Fibroblast of the aortic adventitia (primary cell): ENCODE data around the gene BCAS3. TPM values are rescaled to one million over a fixed set of nuclear protein-coding genes. Genes with fewer than 3 reads are reported as not detected.

ENCODE experiments used
- DNase-seq: peaks from one replicate; pipeline ENCODE4 v3.0.0-alpha.2; 2010; ENCODE audit warnings: low read depth
- H3K4me3 ChIP-seq: 2 replicates; pipeline ENCODE4 v1.5.1; 2011; ENCODE audit warnings: low read depth, mild to moderate bottlenecking, control low read depth, low read length, moderate library complexity
- total RNA-seq: library from RNA; depleted of rRNA; stranded (reverse); fragments of >200 nt; gene quantifications from 2 replicates; pipeline ENCODE4 v1.2.3, GENCODE V29; 2012; ENCODE audit warnings: low replicate concordance
- TF ChIP-seq, protein P1 (sequence below): IDR thresholded peaks from 2 replicates; pipeline ENCODE4 v1.5.1; 2011; ENCODE audit warnings: mild to moderate bottlenecking, low read length, control low read depth, inconsistent platforms; ENCODE audit not compliant: insufficient read depth

Gene BCAS3
- total RNA-seq, 1 donor, result 29.6 TPM

DNA sequence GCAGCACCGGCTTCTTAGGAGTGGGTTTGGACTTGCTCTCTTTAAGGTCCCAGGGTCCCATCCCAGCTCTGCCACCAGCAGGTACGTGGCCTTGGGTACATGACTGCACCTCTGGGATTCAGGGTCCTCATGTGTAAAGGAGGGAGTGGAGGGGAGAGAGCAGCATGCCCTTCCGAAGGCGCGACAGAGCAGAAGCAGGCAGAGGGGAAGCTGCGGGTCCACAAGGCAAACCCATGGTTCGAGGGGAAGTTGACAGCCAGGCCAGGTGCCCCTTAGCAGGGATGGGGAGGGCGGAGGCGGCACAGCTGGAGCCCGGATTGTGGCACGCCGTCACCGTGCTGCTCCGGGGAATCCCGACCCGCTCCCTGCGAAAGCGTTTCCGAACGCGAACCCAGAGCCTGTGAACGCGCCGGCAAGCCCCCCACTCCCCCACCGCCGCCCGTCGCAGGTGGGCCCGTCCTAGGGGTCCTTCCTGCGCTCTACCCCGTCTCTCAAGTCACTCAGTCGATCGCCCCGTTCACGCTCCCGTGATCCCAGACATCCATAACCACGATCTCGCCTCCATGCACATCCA lies 717.8 kb downstream of the BCAS3 start:
- TF ChIP-seq, protein P1, sequence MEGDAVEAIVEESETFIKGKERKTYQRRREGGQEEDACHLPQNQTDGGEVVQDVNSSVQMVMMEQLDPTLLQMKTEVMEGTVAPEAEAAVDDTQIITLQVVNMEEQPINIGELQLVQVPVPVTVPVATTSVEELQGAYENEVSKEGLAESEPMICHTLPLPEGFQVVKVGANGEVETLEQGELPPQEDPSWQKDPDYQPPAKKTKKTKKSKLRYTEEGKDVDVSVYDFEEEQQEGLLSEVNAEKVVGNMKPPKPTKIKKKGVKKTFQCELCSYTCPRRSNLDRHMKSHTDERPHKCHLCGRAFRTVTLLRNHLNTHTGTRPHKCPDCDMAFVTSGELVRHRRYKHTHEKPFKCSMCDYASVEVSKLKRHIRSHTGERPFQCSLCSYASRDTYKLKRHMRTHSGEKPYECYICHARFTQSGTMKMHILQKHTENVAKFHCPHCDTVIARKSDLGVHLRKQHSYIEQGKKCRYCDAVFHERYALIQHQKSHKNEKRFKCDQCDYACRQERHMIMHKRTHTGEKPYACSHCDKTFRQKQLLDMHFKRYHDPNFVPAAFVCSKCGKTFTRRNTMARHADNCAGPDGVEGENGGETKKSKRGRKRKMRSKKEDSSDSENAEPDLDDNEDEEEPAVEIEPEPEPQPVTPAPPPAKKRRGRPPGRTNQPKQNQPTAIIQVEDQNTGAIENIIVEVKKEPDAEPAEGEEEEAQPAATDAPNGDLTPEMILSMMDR, result no peak
- H3K4me3 ChIP-seq, result no peak overlapping the region
- no peak for DNase-seq

- TF ChIP-seq, protein P1, result no peak
- no peak overlapping the region for H3K4me3 ChIP-seq
- no peak for DNase-seq
Observed at GRCh38 chr17:61395983-61396585, 718.4 kb downstream of the BCAS3 start.

DNA sequence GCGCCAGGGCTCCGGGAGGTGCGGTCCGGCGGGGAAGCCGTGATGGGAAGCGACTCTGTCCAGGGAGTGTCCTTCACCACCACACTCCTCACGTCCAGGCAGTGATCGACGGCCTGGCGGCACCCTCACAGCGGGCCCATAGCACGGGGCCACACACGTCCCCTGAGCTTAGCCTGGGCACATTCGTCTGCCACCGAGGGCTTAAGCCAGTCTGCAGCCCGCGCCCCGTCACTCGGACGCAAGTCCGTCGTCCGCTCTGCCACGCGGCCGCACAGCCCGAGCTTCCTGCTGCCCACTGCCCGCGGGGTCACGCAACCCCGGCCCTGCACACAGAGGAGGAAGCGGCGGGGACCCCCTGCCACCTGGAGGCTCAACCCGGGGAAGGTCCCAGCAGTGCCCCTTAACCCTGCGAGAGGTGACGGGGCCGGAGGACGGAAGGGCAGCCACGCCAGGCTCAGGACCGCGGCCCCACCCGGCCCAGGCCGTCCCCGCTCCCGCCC lies 719.0 kb downstream of the BCAS3 start:
- no peak for DNase-seq
- TF ChIP-seq, protein P1, result no peak
- peak overlapping the region; percentile 82 for H3K4me3 ChIP-seq

GRCh38 chr17:61397086-61397842 lies 719.6 kb downstream of the BCAS3 start:
- peak; percentile 39 for DNase-seq
- H3K4me3 ChIP-seq, result peak overlapping the region; percentile 82

DNA sequence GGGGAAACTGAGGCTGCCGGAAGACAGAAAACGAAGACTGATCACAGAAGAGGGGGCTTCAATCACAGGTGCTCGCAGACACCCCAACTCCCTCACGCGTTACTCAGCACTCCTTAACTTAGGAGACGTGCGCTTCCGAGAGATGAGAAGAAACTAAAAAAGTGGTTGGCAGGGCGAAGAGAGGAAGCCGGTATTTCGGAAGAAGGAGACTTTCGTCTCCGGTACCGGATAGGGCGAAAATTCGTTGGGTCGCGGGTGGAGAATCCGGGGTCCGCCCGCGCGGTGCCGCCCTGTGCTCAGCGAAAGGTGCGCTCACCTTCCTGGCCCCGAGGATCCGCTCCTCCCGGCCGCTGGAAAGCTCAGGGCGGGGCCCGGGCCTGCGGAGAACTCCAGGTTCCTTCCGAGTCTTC lies 721.1 kb downstream of the BCAS3 start:
- peak; percentile 28 for DNase-seq
- peak overlapping the region; percentile 82 for H3K4me3 ChIP-seq
- TF ChIP-seq, protein P1, result no peak

More at GRCh38 chr17:61397086-61397842, 719.6 kb downstream of the BCAS3 start:
- TF ChIP-seq, protein P1, result peak; percentile 17

DNA sequence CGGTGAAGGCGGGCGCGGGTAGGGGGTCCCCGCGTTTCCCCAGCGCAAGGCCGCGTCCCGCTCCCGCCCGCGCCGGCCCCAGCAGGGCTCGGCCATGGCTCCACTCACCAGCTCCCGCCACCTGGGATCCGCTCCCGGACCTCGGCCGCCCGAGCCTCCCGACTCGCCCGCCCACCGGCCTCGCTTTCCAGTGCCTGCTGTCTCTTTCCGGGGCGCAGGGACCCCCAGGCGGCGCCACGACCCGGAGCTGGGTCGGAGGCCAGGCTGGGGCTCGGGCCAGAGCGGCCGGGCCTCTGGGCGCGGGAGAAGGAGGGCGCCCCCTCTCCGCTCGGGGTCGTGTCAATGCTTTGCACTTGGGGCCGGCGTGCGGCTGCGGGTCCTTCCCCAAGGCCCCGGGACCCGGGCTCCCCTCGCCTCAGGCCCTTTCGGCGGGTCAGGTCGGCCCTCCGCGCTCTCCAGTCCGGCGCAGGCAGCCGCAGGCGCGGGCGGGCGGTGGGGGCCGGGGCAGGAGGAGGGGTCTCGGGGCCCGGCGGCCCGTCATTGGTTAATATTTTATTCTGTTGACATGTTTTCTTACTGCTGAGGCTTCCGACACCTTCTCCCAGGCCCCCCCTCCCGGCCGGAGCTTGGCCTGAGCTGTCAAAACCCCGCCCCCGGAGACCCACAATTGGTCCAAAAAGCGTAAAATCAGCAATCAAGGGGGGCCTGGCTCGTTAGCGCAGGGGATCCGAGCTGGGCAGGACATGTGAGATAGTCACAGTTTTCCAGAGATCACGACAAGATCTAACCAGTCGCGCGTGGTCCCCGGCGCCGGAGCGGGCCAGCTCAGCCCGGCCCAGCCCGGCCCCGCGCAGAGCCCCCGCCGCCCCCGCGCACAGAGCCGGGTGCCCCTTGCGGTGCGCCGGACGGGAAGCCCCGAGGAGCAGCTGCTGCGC lies 721.7 kb downstream of the BCAS3 start, which contains the start of gene TBX2:
Gene TBX2 (plus strand): TSS at position 713 of the 935 bp plus-strand sequence. CDS start 334 bp downstream, outside the sequence.
- TF ChIP-seq, protein P1, result no peak
- peak; percentile 94 for DNase-seq

More for the DNA sequence above, 721.7 kb downstream of the BCAS3 start, which contains the start of gene TBX2:
- peak within 1 kb of the TSS; percentile 82 for H3K4me3 ChIP-seq
